DMS79 (cell line): ENCODE data around the gene ESAM.

Source experiments
- DNase-seq: peaks from one replicate; lab custom pipeline; 2025; lab: John Stamatoyannopoulos, UW

The ESAM gene

DNA sequence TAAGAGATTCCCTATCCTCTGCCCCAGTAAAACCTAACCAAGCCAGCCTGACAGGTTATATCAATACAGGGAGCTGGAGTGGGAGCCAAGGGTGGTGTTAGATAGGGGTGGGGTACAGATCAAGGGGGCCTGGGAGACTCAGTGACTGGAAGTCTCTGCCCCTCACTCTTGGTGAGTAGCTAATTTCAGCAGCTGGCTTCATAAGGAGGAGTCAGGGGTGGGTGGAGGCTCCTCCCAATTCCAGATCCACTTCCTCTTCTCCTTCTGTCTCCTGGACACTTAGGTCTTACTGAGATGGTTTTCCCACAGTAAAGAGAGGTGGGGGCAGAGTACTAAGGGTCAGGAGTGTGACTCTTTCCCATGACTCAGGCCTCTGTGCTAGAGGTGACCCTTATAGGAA, 8.9 kb downstream of the ESAM start:
- DNase-seq: no peak

DNA sequence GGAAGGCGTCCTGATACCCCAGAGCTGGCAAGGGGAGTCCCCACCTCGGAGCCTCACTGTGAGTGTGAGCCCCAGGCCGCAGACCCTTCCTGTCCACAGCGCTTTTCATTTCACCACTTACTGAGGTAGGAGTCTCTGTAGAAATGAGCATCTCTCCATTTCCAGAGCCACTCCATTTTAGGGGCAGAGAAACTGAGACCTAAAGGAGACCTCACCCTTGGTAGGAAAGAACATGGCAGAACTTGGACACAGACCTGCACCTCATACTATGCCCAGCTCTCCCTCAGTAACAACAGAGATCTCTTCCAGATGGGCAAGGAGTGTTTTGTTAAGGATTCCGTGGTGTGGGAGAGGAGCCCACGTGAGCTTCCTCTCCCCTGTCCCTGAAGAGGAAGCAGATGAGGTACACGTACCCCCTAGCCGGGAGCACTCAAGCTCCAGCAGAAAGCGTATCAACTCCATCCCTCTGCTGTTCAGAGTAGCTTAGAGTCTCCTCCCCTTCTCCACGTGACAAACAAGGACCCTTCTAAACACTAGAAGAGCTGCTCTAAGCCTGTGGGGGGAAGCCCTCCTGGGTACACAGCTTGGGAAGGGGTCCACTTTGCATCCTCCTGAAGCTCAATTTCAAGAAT, 9.5 kb downstream of the ESAM start:
- peak; percentile 5 for DNase-seq

DNA sequence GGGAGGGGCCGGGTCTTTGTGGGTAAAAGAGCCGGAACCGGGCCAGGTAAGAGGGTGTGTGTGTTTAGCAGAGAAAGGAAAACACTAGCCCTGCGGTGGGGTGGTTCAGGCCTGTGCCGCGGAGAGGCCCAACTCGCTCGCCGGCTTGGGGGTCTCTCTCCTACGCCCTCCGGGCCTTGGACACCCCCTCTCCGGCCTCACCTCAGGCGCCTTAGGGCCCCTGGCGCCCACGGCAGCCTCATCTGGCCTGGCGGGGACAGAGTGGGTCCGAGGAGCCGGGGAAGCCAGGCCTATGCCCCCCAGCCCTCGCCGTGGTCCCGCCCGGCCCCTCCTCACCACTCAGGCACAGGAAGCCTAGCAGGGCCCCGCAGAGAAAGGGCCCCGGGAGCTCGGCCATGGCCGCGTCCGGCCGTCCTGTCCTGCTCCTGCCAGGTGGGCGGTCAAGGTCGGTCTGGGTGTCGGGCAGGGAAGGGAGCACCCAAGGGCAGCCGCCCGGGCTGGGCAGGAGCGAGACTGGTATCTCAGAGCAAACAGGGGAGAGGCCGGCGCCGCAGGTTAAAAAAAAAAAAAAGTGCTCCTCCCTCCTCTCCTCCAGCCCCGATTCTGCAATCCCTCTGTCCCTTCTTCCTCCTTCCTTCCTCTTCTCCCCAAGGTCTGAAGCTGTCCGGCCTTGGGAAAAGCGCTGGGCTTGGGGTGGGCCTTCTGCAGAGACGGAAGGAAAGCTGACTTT, 10.2 kb downstream of the ESAM start, which contains the start of gene VSIG2:
Gene VSIG2 (minus strand): TSS at position 515 of the 730 bp plus-strand sequence. CDS start 118 bp downstream, at position 397.
- no peak for DNase-seq

DNA sequence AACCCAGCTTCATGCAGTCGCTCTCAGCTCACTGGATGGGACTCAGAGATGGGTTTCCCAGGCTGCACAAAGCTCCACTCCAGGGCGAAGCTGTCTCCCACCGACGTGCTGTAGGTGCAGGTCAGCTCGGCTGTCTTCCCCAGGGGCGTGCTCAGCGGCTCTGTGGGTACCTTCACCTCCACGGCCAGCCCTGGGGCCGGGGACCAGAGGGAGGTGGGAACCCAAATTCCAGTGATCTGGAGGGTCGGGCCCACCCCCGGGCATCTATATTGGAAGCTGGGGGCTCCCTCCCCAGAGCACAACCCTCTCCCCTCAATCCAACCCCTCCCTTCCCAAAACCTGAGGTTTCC, 10.7 kb downstream of the ESAM start:
- DNase-seq: no peak

DNA sequence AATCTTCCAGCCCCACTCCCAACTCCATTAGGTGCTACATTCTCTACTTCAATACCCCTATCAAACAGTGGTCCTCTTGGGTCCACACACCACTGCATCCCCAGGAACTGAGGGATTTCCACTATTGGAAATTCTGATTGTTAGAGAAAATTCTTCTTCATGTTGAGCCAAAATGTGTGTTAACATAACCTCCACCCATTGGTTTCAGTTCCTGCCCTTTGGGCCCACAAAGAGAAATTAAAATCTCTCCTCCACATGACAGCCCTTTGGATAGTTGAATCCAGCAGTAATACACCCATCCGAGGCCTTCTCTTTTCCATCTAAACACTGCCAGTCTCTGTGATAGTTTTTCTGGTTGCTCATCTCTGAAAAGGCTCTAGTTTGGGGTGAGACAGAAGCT, 12.2 kb downstream of the ESAM start:
- no peak for DNase-seq

DNA sequence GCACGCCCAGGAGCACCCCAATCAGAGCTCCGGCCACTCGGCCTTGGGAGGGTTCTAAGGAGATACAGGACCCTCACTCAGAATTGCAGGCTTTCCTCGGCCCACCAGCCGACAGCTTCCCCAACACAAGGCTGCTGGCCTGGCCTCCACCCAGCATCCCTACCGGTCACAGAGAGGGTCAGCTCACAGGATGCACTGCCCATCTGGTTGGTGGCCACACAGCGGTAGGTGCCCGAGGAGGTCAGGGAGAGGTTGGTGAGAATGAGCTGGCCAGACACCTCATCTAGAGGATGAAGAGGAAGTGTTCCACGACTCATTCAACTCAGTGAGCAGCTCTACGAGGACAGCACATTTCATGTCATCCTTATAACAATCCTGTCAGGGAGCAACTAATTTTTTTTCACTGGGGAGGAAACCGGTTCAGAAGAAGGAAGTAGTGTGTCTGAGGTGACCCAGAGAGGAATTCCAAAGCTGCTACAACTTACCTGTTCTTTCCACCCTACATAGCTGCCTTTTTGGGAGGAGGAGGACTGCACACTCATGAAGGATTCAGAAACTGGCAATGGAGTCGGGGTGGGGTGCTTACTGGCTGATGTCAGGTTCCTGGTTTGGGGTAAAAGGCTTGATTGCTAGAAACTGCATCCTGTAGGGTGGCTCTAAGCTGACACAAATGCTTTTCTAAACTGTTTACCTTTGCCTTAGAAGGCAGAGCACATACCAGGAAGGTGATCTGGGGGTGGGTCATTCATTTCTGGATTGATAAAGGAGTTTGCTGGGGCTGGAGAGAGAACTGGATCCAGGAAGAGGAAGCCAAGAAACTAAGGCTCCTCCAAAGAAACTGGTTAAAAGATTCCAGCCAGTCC, 13.4 kb downstream of the ESAM start:
- no peak for DNase-seq

DNA sequence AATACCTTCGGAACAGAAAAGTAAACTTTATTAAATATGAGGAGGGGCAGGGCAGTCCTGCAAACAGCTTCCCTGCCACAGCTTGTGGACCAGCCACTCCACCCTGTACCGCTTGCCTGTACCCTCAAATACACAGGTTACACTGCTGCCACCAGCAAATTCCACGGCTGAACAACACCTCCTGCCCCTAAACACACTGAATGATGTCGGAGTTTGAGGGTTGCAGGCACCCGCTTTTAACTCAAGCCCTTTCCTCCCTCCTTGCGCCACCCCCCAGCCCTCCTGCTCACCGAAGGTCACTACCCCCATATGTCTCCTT, 14.0 kb downstream of the ESAM start:
- no peak for DNase-seq

DNA sequence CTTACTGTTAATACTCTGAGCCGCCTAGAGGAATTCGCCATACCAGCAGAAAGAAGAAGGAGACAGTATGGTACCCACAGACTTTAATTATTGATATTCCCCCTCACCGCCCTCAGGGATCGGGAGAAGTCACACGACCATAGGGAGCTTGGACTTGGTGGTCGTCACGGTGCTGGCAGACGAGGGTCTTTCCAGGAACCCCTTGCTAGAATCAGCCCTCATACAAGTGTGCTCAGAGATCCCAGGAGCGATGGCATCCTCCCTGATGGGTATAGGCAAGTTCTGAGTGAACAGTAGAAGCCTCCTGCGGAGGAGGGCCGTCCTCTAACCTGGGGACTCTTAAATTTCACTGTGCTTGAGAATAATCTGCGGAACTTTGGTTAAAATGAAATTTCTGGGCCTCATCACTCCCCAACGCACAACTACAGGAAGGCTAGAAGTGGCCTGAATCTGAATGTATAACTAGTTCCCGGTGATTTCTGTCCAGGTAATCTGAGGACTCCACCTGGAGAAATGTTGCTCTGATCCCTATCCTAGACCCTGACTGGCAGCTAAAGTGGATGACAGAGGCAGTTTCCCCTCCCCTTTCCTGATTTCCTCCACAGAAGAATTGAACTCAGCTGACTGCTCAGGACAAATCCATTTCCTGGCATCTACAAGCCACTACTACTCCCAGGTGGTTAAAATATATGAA, 14.5 kb downstream of the ESAM start:
- DNase-seq: no peak

DNA sequence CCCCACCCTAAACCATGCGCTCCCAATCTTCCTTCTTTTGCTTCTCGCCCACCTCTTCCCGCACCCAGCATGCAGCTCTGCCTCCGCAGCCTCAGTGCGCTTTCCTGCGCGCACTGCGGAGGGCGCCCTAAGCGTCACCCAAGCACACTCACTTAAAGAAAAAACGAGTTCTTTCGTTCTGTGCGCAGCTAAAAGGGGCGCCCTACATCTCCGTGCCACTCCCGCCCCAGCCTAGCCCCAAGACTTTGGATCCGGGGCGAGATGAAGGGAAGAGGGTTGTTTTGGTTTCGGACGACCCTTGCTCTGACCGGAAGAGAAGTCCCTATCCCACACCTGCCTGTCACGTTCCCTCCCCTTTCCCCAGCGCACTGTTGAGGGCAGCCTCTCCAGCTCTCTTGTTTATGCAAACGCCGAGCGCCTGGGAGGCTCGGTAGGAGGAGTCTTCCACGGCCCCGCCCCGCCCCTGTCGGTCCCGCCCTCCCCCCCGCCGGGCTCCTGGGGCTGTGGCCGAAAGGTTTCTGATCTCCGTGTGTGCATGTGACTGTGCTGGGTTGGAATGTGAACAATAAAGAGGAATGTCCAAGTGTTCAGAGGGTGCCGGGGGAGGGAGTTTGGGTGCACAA, 15.4 kb downstream of the ESAM start:
- DNase-seq: peak; percentile 33

DNA sequence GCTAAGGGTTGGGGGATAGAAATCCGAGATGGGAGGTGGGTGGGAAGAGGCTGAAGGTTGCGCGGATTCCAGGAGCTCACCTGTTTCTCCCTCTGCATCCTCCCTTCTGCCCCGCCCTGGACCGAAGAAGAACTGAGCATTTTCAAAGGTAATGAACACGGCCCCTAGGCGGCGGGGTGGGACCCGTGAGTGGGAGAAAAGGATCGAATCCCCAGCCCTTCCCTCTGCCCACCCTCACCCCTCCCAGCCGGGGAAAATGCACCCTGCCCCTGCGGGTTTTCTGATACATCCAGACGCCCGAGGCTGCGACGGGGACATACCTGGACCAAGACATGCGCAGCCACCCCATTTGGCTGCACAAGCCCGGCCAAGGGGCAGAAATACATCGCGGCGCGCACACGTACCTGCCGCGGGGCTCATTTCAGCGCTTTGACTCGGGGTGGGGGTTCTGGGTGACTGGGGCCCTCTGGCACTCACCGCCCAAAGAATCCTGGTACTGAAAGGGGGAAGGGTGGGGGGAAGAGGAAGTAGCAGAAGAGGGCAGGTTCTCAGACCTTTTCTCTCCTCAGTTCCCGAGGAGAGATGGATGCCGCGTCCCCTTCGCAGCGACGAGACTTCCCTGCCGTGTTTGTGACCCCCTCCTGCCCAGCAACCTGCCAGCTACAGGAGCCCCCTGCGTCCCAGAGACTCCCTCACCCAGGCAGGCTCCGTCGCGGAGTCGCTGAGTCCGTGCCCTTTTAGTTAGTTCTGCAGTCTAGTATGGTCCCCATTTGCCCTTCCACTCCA, 16.1 kb downstream of the ESAM start:
- no peak for DNase-seq

DNA sequence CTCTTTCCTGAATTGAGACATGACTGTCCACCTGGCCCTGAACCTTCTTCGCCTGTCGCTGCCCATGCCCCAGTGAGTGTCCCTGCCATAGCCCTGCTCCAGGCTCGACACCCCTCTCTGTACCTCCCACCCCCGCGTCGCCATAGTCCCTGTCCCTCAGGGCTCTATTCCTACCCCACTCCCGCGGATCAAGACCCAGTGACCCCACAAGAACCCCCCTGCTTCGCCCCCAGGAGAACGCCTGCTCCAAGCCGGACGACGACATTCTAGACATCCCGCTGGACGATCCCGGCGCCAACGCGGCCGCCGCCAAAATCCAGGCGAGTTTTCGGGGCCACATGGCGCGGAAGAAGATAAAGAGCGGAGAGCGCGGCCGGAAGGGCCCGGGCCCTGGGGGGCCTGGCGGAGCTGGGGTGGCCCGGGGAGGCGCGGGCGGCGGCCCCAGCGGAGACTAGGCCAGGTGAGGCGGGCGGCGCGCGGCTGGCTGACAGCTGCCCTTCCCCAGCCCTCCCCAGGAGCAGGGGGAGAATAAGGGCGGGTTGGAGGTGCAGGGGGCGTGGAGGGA, 16.7 kb downstream of the ESAM start:
- no peak for DNase-seq

DNA sequence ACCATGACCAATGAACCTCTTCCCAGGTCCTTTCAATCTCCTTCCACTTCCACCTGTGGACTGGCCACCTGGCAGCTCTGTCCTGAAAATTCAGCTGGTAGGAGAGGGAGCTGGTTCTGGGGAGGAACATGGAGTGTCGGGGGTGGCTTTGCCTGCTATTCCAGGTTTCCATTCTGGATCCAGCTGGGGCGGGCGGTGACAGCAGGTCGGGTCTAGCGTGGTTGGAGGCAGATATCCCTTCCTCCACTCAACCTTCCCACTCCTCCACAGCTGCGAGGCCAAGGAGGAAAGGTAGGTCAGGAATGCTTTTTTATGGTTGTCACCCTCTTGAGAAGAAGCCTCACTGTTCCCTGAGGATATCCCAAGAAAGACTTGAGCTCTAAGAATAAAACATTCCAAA, 19.0 kb downstream of the ESAM start:
- DNase-seq: no peak

DNA sequence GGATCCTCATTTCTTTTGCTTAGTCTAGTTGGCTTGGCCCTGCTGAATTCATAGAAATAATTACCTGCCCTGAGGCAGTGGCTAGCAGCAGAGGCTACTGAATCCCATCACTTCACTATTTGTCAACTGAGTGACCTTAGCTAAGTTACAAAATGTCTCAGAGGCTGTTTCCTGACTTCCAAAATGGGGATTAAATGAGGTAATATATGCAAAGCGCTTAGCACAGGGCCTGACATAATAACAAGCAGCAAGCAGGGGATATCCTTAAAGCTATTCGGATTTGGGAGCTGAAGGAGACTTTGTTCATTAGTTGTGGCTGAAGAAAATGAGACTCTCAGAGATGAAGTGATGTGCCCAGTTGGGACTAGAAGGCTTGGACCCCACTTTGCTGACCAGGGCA, 19.5 kb downstream of the ESAM start:
- DNase-seq: no peak

DNA sequence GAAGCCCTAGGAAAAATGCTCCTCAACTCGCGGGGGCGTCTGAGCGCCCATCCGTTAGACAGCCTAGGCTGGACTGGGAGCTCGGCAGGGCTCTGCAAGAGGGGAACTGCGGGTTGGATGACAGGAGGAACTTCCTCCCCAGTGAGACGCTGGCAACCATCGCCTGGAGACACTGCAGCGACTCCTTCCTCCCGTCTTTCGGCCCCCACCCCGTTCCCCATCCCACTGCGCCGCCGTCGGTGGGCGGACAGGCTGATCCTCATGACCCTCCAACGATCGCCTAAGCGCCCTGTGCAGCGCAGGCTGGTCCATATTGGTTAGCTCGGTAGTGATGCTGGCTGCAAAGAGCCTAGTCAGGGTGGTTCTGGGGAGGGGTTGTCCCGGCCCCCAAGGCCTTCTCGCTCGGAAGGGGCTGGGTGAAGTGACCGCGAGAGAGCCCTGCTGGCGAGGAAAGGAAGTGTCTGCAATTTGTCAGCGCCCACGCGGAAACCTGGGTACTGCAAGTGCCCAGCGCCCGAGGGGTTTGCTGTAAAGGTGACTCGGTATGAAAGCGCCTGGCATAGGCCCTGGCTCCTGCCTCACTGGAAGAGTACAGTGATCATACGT, 21.7 kb downstream of the ESAM start:
- DNase-seq: peak; percentile 38

DNA sequence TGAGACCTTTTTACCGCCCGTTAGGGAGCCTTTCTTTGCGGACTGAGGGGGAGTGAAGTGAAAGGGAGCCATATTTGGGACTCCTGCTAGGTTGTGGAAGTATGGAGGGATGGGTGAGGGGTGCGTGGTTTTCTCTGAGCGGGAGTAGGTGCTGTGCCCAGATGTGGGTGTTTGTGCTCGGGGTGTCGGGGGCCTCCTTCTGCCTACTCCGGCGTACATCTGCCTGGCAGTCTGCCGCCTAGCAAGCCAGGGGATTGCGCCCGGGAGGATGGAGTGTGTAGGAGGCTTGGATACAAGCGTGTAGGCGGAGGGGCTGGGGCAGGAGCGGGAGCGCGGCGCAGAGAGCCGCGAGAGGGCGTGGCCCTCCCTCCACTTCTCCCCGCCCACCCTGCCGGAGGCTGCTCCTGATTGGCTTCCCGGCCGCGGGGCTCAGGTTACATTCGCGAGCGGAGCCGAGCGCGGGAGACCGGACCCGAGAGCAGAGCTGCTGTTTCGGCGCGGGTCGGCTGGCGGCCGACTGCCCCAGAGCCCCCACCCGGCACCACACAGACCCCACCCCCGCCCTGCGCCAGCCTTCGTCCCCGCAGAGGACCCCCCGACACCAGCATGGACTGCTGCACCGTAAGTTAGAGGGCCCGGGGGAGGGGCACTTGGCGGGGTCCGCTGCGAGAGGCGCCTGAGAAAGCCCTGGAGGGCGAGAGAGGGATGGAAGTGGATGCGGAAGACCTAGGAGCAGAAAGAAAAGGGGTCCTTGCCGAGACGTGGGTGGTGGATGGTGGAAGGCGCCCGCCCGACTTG, 22.4 kb downstream of the ESAM start, which contains the start of gene NRGN:
Gene NRGN (plus strand): TSS at position 464 of the 798 bp plus-strand sequence. CDS start 143 bp downstream, at position 607.
- DNase-seq: peak; percentile 82

DNA sequence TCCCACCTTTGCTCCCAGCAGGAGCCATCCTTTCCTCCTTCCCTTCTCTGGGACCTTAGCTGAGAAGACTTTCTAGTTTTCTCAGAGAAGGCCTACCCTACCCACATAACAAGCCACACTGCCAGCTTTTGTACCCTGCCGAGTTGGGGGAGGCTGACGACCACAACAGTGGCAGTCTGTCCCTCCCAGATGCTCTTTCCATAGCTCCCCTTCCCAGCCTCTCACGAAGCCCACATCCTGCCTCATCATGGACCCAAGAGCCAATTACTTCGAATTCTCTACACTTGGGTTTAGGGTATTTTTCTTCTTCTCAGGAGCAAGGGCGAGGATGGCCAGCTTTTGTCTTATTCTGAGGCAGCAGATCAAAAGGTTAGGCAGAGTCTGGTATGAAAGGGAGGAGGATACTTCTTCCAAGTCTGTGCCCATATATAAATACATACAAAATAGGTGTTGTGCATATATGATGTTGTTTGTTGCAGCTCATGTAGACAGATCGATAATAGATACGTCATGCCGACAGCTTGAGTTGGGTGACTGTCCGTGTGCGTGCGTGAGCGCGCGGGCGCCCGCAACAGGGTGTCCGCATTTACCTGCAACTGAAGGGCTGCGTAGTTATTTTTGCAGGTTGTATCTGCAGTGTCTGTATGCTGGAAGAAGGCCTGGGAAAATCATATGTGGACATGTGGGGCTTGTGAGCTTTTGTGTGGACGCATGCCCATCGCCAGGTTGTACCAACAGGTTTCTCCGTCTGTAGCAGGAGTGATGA, 23.2 kb downstream of the ESAM start:
- no peak for DNase-seq

DNA sequence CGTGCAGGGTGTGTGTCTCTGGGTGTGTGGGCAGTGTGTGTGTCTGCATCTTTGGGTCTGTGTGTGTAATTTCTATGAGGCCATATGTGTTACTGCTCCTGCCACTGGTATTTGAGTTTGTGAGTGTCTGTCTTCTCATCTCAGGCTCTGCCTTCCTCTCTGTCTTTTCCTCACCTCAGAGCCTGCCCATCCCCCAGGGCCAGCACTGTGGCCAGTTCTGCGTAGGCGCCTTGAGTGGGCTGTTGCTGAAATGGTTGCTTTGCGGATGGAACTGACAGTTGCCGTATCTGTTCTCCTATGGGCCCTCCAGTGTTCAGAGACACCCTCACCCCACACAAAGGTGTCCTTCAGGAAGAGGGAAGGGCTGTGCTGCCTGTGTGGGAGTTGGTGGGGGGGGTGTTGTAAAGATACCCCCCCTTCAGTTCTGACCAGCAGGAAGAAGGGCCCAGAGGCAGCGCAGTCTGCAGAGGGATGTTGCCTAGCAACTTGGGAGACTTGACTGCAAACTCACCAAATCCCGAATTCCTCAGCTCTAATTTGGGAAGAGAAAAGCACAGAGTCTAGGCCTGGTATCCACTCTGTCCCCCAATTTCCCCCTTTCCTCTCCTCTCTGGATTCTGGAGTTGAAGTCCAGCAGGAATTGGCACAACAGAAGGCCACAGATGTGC, 24.3 kb downstream of the ESAM start:
- no peak for DNase-seq

DNA sequence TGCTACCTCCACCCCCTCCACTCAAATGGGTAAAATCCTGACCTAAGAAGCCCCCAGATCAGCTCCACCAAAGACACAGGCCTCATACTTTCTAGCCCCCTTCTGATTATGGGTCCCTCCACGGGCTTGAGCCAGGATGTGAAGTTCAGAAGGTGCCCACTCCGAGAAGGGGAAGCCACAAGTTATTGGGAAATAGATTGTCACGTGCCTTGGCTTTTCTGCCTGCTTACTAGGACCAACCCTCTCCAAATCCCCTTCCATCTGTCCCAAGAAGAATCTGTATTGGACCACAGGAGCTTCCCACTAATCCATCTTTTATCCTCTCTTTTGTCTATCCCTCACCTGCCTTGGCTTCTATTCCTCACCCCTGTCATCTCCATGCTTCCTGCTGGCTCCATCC, 25.4 kb downstream of the ESAM start:
- no peak for DNase-seq
